ENCODE measurements around the gene CBLL1. TPM values are rescaled to one million over a fixed set of nuclear protein-coding genes. Genes with fewer than 3 reads are reported as not detected.

CBLL1 gene
- total and polyA plus RNA-seq, 3 donors from 2014 or later: 29.2 to 58.1 (median 42.6) TPM

GRCh38 chr7:107768263-107768662 is 24.3 kb downstream of the CBLL1 start:
- H3K9me3 ChIP-seq: no peaks in the 10 kb centered on the region
- no peak for TF ChIP-seq POLR2A (IDR thresholded peaks at IDR 0.05)
- TF ChIP-seq, protein P1, sequence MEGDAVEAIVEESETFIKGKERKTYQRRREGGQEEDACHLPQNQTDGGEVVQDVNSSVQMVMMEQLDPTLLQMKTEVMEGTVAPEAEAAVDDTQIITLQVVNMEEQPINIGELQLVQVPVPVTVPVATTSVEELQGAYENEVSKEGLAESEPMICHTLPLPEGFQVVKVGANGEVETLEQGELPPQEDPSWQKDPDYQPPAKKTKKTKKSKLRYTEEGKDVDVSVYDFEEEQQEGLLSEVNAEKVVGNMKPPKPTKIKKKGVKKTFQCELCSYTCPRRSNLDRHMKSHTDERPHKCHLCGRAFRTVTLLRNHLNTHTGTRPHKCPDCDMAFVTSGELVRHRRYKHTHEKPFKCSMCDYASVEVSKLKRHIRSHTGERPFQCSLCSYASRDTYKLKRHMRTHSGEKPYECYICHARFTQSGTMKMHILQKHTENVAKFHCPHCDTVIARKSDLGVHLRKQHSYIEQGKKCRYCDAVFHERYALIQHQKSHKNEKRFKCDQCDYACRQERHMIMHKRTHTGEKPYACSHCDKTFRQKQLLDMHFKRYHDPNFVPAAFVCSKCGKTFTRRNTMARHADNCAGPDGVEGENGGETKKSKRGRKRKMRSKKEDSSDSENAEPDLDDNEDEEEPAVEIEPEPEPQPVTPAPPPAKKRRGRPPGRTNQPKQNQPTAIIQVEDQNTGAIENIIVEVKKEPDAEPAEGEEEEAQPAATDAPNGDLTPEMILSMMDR (IDR thresholded peaks at IDR 0.05): no peak
- no peak overlapping the region for H3K27ac ChIP-seq
- no peaks in the 10 kb centered on the region for H3K36me3 ChIP-seq (ENCODE audit: low read depth, missing control alignments)
- no peak for DNase-seq
- no peaks in the 10 kb centered on the region for H3K27me3 ChIP-seq
- no peak overlapping the region for H3K4me3 ChIP-seq
- intact Hi-C loops (cut with DNase I; ENCODE audit: low total_unique reads): no loop called here
- 68 to 80% methylated on average over 1 of the region's 1 CpG for WGBS, 2 donors
- no peaks in the 10 kb centered on the region for H3K4me1 ChIP-seq

- no peak overlapping the region for H3K27ac ChIP-seq
- WGBS, 2 donors: 54 to 55% methylated on average over 2 of the region's 2 CpGs
- H3K36me3 ChIP-seq (ENCODE audit: low read depth, missing control alignments): no peaks in the 10 kb centered on the region
- H3K4me3 ChIP-seq: no peak overlapping the region
- intact Hi-C loops (cut with DNase I; ENCODE audit: low total_unique reads): no loop called here
- DNase-seq: no peak
- TF ChIP-seq POLR2A (IDR thresholded peaks at IDR 0.05): no peak
- TF ChIP-seq, protein P1 (IDR thresholded peaks at IDR 0.05): no peak
- no peaks in the 10 kb centered on the region for H3K27me3 ChIP-seq
- no peaks in the 10 kb centered on the region for H3K9me3 ChIP-seq
- H3K4me1 ChIP-seq: no peaks in the 10 kb centered on the region
These were observed 29.1 kb downstream of the CBLL1 start for GRCh38 chr7:107773027-107773426.

DNA sequence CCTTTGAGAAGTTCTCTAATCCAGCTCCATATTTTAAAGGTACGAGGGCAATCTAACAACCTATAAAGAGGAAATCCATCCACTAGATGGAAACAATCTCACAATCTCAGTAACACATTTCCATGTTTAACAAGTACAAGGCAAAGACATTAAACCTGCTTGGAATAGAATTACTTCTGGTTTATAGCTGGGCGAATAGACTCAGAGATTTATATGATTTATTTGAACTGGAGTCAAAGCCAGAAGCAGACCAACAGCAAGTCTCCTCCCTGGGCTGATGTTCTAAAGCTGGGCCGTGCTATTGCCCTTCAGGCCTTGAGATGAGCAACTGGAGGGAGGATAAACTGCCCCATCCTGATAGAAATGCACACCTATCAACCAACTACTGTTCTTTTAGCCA is 33.8 kb downstream of the CBLL1 start:
- intact Hi-C loops (cut with DNase I; ENCODE audit: low total_unique reads): no loop called here
- Histone ChIP-seq H3K27ac (no peak overlapping the region), H3K27me3 (no peaks in the 10 kb centered on the region), H3K36me3 (ENCODE audit: low read depth, missing control alignments) (no peaks in the 10 kb centered on the region), H3K4me1 (no peaks in the 10 kb centered on the region), H3K9me3 (no peaks in the 10 kb centered on the region), H3K4me3 (no peak overlapping the region)
- TF ChIP-seq POLR2A (IDR thresholded peaks at IDR 0.05): no peak
- TF ChIP-seq, protein P1 (IDR thresholded peaks at IDR 0.05): no peak
- 91 to 96% methylated on average over 3 of the region's 3 CpGs for WGBS, 2 donors
- no peak for DNase-seq

DNA sequence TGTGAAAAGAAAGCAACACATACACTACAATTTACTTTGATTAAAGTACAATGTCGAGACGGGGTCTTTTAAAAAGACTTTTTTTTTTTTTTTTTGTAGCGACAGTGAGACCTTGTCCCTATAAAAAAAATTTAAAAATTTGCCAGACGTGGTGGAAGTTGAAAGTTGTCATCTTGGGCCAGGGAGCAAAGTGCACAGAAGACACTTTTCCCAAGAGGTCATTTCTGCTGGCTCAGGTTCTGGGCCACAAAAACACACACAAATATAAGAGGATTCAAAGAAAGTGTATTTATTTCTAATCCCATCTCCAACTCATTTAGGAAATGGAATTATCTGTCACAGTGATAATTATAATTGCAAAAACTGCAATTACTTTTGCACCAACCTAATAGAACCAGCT is 34.3 kb downstream of the CBLL1 start:
- 84 to 91% methylated on average over 4 of the region's 4 CpGs for WGBS, 2 donors
- Histone ChIP-seq H3K36me3 (ENCODE audit: low read depth, missing control alignments) (no peaks in the 10 kb centered on the region), H3K27me3 (no peaks in the 10 kb centered on the region), H3K9me3 (no peaks in the 10 kb centered on the region), H3K4me1 (no peaks in the 10 kb centered on the region), H3K4me3 (no peak overlapping the region), H3K27ac (no peak overlapping the region)
- DNase-seq: no peak
- TF ChIP-seq, protein P1 (IDR thresholded peaks at IDR 0.05): no peak
- no peak for TF ChIP-seq POLR2A (IDR thresholded peaks at IDR 0.05)
- intact Hi-C loops (cut with DNase I; ENCODE audit: low total_unique reads): no loop called here

- Histone ChIP-seq H3K27me3 (no peaks in the 10 kb centered on the region), H3K36me3 (ENCODE audit: low read depth, missing control alignments) (no peaks in the 10 kb centered on the region), H3K27ac (no peak overlapping the region), H3K4me1 (no peaks in the 10 kb centered on the region), H3K4me3 (no peak overlapping the region), H3K9me3 (no peaks in the 10 kb centered on the region)
- no peak for TF ChIP-seq POLR2A (IDR thresholded peaks at IDR 0.05)
- 78 to 84% methylated on average over 6 of the region's 6 CpGs for WGBS, 2 donors
- DNase-seq: no peak
- intact Hi-C loops (cut with DNase I; ENCODE audit: low total_unique reads): no loop called here
These were observed 35.7 kb downstream of the CBLL1 start for GRCh38 chr7:107779647-107780099.

All from testis (tissue), 3 donors.